Measurements from ENCODE around the gene SLC9A8. TPM values are rescaled to one million over a fixed set of nuclear protein-coding genes. Genes with fewer than 3 reads are reported as not detected.
"Not testable (repeated sequence)": the region's sequence is repeated elsewhere in the genome, so short reads cannot be mapped to it uniquely, and the experiment has no call there.

The SLC9A8 gene
- total and polyA plus RNA-seq, 2 of the 4 experiments (the other 2 are of a cell fraction): 4.1 to 5.0 TPM

GRCh38 chr20:49805224-49805876, 7.3 kb upstream of the SLC9A8 start:
- H2BK15ac ChIP-seq (ENCODE audit: low read depth, low read length); ATAC-seq (ENCODE audit: low read depth); H3K23ac ChIP-seq (ENCODE audit: low read depth, low read length); H3K9ac ChIP-seq (ENCODE audit: low read depth, low read length); H3K27me3 ChIP-seq (ENCODE audit: control insufficient read depth, insufficient read depth, low read length); H3K4me3 ChIP-seq (ENCODE audit: insufficient read depth, low read depth, low read length); H3K4me2 ChIP-seq (ENCODE audit: low read depth, low read length); dilution Hi-C loops (cut with HindIII; ENCODE audit: low sequenced_read_pairs, unreplicated experiment); H2BK5ac ChIP-seq (ENCODE audit: low read depth, low read length, poor library complexity, severe bottlenecking); H4K8ac ChIP-seq (ENCODE audit: low read depth in 2 of 2, low read length in 2 of 2); H2BK120ac ChIP-seq (ENCODE audit: low read depth, low read length); H3K36me3 ChIP-seq (ENCODE audit: control insufficient read depth, insufficient read depth, low read length); in situ Hi-C loops (cut with MboI; ENCODE audit: low sequenced_read_pairs); H2AFZ ChIP-seq (replicated peaks; ENCODE audit: low read length, poor library complexity); H3K4ac ChIP-seq (ENCODE audit: low read depth, low read length); H4K5ac ChIP-seq (ENCODE audit: low read depth, low read length); H3K56ac ChIP-seq (ENCODE audit: extremely low read depth, insufficient read depth, low read length); BruUV-seq (replicated peaks); H2AK5ac ChIP-seq (ENCODE audit: low read depth, low read length); H3K18ac ChIP-seq (ENCODE audit: low read depth, low read length); POLR2A ChIA-PET (ENCODE audit: unreplicated experiment); H4K20me1 ChIP-seq (ENCODE audit: insufficient read depth, low read length); H3K27ac ChIP-seq (ENCODE audit: insufficient read depth, low read length); H4K91ac ChIP-seq (ENCODE audit: insufficient read depth, low read depth, low read length); DNase-seq; H3K79me1 ChIP-seq (ENCODE audit: low read depth in 1 of 2, low read length in 2 of 2); H3K9me3 ChIP-seq (ENCODE audit: control insufficient read depth, insufficient read depth, low read length); H3K4me1 ChIP-seq (ENCODE audit: control insufficient read depth, insufficient read depth, low read length); H3K9me1 ChIP-seq (ENCODE audit: insufficient read depth, low read length); H2BK20ac ChIP-seq (ENCODE audit: low read depth, low read length); H3K14ac ChIP-seq (replicated peaks; ENCODE audit: low read depth, low read length); H2AK9ac ChIP-seq (replicated peaks; ENCODE audit: low read depth, low read length, poor library complexity); intact Hi-C loops (cut with micrococcal nuclease): not testable (repeated sequence)
- WGBS, 2 experiments (ENCODE audit: extremely low coverage in 2 of 2, insufficient read length in 1 of 2): no CpG with 5 or more reads among the region's 11 CpGs
- CTCF ChIA-PET: interaction anchor here (0.7 kb wide), 1 partner anchor 12 kb away, joined by 4 read pairs; no protein-coding TSS in a partner anchor
